GM20000 (cell line): ENCODE data around the gene ENAH.

Source experiments
- DNase-seq: peaks from one replicate; pipeline ENCODE4 v3.0.0; 2012; ENCODE audit warnings: low spot score
- TF ChIP-seq, protein P1 (sequence below): IDR thresholded peaks from 2 replicates; pipeline ENCODE4 v1.5.1; 2012; ENCODE audit warnings: mild to moderate bottlenecking, control low read depth; ENCODE audit errors: extremely low read depth, missing control alignments

ENAH gene

DNA sequence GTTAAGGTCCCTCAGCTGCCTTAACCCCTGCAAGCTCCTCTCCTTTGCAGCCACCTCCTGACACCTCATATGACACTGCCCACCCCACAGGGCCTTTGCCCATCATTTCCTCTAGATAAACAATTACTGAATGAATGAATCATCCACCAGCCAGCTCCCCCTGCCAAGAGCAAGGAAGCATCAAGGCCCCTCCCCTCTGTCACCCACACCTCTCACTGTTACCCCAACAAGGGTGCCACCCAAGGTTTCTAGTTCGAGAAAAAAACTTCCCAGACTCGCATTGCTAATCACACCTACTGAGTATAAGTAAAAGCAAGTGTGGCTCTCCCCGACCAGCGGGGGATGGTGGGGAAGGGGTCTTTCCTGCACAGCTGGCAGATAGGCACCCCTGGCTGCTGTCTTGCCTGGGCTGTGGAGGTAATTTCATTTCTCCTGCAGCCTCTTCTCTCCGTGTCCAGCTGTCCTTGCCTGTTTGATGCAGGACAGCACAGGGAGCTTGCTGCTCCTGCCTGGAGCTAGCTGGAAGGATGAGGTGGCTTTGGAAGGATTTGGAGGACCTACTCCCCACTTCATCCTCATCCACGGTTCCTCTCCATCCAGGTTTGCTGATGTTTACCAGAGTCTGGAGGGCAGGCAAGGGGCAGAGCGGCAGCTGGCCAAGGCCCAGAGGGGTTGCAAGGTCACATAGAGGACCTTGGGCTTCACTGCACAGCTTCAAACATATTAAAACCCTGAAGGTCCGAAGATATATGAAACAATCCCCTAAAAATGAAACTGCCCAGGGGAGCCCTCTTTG lies 192.0 kb downstream of the ENAH start:
- TF ChIP-seq, protein P1, sequence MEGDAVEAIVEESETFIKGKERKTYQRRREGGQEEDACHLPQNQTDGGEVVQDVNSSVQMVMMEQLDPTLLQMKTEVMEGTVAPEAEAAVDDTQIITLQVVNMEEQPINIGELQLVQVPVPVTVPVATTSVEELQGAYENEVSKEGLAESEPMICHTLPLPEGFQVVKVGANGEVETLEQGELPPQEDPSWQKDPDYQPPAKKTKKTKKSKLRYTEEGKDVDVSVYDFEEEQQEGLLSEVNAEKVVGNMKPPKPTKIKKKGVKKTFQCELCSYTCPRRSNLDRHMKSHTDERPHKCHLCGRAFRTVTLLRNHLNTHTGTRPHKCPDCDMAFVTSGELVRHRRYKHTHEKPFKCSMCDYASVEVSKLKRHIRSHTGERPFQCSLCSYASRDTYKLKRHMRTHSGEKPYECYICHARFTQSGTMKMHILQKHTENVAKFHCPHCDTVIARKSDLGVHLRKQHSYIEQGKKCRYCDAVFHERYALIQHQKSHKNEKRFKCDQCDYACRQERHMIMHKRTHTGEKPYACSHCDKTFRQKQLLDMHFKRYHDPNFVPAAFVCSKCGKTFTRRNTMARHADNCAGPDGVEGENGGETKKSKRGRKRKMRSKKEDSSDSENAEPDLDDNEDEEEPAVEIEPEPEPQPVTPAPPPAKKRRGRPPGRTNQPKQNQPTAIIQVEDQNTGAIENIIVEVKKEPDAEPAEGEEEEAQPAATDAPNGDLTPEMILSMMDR: no peak
- DNase-seq: no peak

DNA sequence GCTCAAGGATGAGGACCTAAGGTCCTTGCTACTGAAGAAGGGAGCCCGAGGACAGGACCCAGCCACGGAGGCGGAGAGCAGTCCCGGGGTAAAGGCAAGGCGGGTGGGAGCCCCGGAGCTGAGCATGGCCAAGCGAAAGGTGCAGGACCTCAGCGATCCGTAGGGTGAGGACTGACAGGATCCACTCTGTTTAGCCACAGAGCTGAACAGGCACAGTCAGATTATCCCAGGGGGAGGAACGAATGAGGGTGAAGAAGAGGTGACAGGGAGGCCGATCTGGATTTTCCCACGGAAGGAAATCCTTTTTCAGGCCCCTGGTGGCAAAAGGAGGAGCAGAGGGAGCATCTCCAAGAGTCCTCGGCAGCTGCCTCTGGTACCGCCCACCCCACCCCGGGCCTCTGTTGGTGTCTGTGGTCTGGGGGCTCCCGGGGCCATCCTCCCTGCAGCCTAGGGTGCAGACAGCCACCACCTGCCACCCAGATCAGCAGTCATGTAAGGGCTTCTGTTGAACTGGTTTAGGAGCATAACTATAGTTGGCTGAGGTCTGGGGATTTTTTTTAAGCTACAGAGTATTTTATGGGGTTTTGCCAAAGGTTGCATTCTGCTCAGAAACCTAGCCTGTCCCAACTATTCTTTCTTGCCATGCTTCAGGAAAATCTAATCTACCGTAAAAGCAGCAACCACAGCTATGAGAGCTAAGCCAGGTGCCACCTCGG lies 192.7 kb downstream of the ENAH start:
- TF ChIP-seq, protein P1: no peak

DNA sequence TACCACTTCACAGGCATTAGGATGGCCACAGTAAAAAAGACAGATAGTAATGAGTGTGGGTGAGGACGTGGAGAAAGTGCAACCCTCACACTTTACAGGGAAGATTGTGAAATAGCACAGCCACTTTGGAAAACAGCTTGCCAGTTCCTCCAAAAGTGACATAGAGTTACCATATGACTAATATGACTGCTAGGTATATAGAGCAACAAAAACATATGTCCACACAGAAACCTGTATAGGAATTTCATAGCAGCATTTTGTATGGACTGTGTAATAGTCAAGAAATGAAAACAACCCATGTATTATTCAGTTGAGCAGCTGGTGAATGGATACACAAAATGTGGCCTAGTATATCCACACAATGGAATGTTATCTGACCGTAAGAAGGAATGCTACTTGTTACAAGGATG lies 194.7 kb downstream of the ENAH start:
- TF ChIP-seq, protein P1: no peak
- no peak for DNase-seq

More for the DNA sequence above, 192.7 kb downstream of the ENAH start:
- DNase-seq: no peak

DNA sequence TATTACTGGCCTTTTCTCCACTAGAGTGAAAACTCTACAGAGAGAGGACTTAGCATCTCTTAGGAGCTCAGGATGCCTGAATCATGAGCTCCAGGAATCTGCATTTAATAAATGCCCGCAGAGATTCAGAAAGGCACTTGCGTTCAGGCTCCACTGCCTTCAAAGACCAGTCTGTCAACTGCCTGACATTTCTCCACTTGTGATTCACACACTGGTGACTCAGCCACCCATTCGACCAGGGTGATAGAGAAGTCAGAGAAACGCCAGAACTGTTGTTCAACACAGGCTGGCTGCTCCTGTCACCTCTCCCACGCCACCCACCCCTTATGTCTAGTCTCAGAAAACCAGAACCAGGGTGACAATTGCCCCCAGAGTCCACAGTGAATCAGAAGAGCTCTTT lies 198.2 kb downstream of the ENAH start:
- DNase-seq: no peak

DNA sequence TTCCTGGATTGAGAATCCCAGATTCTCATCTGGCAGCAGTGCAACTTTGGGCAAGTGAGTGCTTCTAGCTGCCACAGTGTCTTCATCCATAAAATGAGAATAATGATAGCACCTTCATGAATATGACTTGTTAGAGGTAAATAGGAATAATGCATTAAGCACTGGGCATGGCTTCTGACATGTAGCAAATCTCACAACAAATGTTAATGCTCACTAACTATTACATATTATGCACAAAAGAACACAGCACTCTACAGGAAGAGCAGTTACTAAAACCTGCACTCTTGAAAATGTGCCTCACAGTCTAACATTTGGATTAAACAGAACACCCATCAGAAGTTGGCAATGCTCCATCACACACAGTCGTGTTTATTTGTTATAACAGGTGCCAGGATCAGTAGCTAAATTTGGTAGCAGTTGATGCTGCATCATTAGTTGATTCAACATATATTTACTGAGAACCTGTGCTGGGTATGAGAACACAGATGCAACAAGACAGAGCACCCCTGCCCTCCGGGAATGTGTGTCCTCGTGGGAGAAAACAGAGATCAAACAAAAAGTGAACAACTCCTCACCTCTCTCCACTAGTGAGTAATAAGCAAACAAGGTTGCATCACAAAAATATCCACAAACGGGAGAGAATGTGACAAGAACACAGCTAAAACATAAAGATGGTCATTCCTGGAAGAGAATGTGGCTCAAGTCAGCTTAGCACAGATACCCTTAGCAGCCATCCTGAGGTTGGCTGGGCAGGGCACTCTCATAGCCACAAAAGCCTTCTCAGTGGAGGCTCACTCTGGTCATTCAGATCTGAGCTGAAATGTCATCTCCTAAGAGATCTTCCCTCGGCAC lies 198.9 kb downstream of the ENAH start:
- TF ChIP-seq, protein P1: no peak
- no peak for DNase-seq

More for the DNA sequence above, 198.2 kb downstream of the ENAH start:
- TF ChIP-seq, protein P1: no peak

DNA sequence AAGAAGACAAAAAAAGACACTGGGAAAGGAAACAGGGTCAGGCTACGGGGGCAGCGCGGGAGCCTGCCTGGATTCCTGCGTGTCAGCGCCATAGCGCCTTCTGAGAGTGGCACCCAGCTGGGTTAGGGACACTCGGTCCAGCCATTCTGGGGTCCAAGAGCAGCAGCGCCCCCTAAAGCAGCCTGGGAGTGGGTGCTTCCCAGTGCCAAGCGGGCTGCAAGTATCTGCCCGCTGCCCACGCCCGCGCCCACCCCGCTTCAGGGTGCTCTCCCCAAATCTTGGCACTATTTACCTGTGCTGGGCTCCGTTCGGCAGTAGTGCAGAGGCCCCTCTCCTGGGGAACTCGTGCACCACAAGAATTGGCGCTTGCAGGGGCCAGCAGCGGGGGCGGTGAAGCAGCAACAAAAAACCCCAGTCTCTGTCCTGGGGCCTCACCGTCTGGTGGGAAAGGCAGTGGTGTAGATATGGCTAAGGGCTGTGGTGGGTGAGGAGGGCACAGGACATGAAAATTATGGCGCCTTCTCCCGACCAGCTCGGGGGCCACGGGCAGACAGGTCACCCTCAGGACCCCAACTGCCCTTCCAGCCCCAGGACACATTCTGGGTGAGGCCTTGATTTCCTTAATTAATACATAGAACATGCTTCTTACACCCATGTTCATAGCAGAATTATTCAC lies 200.9 kb downstream of the ENAH start:
- DNase-seq: no peak
- TF ChIP-seq, protein P1: no peak
